Activated effector memory CD4-positive, alpha-beta T cell treated with Interleukin-2 at 50 U/mL for 16 hours (primary cell): Measurements from ENCODE around the gene GALNTL6.

Experiments
- DNase-seq: peaks from one replicate; pipeline ENCODE4 v3.0.0-alpha.2; 2020

GALNTL6 gene

DNA sequence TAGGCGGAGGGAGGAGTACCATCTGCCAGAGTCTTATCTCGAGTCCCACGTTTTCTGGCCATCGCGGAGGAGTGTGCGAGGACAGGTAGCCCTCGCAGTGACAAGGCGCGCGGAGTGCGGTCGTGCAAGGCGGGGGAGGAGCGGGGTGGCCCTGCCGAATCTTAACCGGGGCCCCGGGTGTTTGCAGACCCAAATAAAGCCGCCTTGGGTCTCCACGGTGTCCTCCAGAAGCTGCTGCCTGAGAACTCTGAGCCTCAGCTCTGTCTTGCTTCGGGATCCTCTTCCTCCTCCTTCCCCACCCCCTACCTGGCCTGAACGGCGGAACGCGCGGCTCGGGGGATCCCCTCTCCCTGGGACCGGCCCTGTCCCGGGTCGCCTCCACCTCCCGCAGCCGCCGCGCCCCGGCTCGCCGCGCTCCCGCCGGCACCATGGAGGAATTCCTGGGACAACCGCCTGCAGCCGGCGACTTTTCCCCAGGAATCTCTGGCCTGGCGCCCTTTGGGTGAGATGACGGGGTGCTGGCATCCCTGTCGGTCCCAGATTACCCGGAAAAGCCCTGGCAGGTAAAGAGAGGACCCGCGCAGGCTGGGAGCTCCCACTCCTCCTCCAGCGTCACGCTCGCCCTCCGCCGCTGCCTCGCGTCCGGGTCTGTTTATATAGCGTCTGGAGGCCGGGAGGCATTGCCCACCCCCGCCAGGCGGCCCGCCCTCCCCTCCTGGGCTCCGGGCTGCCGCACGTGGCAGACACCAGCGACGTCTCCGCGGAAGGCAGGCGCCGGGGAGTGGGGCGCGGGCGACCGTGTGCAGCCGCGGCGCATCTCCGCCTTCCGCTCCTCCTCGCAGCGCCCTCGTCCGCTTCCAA is at the start of gene GALNTL6:
Gene GALNTL6, plus strand, starts transcription at position 740 of the 861 bp plus-strand sequence.
- no peak for DNase-seq

DNA sequence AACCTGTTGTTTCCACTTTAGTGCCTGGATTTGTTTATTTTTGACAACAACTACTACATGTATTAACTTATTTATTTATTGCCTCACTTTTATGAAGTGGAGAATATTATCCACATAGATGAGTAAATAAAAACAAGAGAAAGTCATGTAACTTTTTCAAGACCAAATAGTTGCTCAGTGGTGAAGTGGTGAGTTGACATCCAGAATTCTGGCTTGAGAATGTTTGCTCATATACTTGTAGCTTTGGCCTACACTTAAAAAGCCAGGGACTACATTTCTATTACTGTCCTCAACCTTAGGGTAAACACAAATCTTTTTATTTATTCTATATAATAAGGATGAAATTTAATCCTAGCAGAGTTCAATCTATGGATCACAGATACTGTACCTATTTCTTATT is 47.7 kb upstream of the GALNTL6 start:
- no peak for DNase-seq

DNA sequence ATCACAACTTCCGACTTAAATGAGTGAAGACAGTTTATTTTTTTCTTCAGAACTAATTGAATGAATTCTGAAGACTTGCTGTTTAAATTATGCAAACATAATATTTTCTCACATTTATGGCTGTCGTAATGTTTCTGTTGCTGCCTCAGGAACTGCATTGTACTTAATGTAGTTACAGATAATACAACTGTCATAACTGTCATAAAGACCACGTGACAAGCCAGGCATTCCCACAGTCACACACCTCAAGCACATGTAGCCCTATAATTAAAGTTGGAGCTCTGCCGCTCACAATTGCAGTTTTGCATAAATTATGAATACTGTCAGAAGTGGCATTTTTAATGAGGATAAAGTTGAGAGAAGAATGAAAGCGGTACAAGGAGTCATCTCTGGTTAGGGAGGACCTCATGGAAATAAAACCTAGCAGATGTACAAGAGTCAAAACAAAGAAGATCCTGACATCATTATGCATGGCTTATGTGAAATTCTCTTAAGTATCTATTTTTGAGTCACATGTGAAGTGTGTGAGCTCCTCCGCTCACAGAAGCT is 38.5 kb upstream of the GALNTL6 start:
- DNase-seq: no peak

GRCh38 chr4:171779301-171779700 is 33.9 kb upstream of the GALNTL6 start:
- DNase-seq: no peak

GRCh38 chr4:171785388-171785787 is 27.8 kb upstream of the GALNTL6 start:
- no peak for DNase-seq

- no peak for DNase-seq
Measured at GRCh38 chr4:171793723-171794122, 19.5 kb upstream of the GALNTL6 start.

DNA sequence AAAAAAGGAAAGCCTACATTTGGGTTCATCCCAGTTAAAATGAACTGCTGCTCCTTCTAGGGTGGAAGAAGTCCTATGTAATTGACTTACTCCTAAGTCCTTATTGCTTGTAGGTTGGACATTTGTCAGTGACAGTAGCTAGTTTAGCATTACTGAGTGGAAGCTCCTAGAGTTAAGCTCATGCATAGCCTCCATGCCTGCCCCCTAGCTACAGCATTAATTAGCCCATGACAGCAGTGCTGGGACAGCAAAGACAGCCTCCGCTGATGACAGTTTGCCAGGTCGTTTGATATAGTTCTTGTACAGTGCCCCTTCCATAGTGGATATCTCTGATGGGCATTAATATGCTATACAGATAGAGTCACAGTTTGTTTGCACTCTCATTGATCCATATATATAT is 18.7 kb upstream of the GALNTL6 start:
- DNase-seq: no peak

GRCh38 chr4:171809854-171810253 is 3.4 kb upstream of the GALNTL6 start:
- DNase-seq: no peak

DNA sequence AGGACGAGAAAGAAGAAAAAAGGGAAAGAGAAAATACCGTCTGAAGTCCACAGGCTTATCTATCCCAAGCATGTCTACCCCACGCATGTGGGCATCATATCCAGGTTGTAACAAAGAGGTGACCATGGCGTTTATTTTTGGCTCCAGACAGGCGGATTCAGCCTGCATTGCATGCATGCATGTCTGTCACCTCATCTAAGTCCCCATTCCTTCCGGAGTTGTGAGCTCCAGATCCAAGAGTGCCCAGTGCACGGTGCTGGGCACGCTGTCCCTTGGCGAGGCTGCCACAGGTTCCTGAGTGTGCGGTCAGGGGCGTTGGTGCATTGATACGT is 905 bp upstream of the GALNTL6 start:
- no peak for DNase-seq

DNA sequence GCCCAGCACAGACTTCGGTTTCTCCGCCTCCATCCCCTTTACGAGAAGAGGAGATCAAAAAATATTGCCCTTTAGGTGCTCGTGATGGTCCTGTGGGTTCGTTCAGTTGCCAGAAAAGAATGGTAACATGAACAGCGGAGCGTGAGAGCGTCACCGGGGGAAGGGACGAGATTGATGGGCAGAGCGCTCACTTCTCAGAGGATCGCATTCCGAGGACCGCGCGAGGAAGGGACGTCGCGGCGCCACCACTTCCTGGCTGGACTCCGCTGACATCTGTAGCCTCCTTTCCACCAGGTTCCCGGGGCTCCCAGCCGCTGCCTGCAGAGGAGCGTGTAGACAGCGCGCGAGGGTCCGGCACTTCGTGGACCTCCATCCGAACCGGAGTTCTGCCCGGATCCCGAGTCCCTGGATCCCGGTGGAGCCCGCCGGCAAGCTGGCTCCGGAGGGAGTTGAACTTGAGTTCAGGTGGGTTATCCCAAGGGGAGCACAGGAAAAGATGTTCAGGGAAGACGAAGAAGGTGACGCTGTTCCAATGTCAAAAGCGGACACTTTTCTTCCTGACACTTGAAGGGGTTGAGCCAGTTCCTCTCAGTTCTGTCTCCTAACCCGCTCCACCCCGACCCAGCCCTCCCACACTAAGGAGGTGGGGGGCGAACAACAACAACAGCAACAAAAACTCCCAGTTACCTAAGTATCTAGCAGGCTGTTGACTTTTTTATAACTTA is 484 bp downstream of the GALNTL6 start:
- no peak for DNase-seq

DNA sequence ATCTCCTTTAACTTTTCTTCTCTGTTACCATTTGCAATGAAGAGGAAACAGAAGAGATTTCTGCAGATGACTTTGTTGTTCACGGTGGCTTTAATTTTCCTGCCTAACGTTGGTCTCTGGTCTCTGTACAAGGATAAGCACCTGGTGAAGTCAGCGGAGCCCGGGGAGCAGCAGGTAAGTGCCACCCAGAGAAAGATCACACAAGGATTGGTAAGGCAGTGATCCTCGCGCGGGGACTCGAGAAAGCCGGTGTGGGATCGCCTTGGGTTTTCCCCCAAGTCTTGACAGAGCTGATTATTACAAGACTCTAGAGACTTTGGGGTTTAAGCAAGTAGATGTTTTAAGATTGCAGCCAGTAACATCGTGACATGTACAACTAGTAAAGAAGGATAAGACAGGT is 1.3 kb downstream of the GALNTL6 start:
- DNase-seq: no peak

DNA sequence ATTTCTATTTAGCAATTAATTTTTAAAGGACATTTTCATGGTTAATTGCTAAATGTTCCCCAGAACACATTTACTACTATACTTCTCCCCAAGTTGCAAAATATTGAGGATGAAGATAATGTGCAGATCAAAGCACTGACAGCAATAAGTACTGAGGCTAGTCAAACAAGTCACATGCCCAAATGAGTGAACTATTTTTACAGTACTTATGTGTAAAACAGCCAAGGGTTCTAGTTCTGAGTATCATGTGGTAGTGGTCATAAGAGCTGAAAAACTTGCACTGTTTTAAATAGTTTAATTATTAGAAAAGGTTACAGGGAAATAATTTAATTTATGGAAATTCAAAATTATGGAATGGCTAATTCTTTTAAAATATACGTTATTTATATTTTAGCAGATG is 3.8 kb downstream of the GALNTL6 start:
- DNase-seq: no peak

DNA sequence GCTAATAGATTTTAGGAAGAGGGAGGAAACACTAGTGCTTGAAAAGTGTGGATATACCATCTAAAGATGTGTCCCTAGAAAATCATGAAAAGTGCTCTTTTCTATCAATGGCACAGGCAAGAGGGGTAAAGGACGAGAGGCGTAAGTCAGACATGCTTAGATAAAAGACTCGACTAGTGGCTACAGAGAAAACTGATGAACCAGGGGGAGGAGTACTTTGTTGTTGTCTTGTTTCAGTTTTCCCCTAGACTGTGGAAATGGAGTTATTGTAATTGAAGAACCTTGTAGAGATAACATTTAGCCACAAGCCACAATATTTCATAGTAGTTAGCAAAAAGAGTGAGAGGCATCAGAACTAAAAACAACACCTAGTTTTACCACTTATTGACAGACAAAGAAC is 21.4 kb downstream of the GALNTL6 start:
- DNase-seq: no peak

GRCh38 chr4:171843456-171843855 is 30.3 kb downstream of the GALNTL6 start:
- DNase-seq: no peak

- no peak for DNase-seq
Measured at GRCh38 chr4:171846232-171846631, 33.0 kb downstream of the GALNTL6 start.

- DNase-seq: no peak
Measured at GRCh38 chr4:171846893-171847292, 33.7 kb downstream of the GALNTL6 start.

GRCh38 chr4:171847751-171848150 is 34.5 kb downstream of the GALNTL6 start:
- no peak for DNase-seq

GRCh38 chr4:171849686-171850222 is 36.5 kb downstream of the GALNTL6 start:
- DNase-seq: no peak

DNA sequence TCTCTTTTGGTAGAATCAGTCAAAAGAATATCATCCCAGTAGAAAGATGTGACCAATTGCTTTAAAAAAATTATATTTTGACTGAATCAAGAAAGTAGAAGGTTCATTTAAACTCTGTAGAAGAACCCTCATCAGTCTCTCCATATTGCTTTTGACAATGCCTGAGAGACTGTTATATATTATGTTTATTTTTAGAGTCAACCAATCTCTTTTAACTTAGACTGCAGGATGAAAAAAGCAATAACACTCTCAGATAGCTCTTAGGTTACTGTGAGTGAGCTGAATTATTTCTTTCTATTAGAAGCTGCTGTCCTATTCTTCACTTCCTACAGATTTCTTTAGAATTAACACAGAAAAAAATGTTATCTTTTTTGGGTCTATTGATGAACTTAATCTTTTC is 38.1 kb downstream of the GALNTL6 start:
- DNase-seq: no peak

GRCh38 chr4:171857302-171858012 is 44.3 kb downstream of the GALNTL6 start:
- no peak for DNase-seq

DNA sequence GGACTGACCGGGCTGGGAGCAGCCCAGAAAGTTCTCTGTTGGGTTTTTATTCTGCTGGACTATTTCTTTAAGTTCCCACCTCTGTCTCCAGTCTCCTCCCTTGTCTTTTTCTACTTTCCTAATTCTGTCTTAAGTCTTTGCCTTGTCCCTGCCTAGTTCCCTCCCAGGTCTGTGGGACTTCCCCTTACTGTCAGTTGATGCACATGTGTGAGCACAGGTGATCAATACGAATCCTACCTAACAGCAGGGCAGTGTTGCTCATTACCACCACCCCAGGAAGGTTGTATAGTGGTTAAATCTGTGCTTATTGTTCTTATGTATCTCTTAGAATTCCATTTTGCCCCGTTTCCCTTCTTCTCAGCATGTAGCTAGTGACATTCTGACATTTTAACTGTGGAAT is 62.1 kb downstream of the GALNTL6 start:
- DNase-seq: no peak

DNA sequence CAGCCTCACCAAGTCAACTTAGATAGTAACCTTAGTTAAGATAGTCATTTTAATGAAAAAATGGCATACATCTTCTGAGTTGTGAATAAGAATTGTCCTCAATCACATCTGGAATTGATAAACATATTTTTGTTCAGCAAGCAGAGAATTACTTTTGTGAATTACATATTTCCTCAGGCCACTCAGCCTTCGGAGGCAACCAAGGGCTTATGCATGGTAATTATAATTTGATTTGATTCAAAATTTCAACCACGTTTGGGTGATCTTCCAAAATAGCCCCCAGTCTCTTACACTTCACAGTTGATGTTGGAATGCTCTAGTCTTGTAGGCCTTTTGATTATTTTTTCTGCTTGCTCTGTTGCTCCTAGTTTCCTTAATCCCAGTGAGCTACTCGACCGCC is 63.4 kb downstream of the GALNTL6 start:
- DNase-seq: no peak

DNA sequence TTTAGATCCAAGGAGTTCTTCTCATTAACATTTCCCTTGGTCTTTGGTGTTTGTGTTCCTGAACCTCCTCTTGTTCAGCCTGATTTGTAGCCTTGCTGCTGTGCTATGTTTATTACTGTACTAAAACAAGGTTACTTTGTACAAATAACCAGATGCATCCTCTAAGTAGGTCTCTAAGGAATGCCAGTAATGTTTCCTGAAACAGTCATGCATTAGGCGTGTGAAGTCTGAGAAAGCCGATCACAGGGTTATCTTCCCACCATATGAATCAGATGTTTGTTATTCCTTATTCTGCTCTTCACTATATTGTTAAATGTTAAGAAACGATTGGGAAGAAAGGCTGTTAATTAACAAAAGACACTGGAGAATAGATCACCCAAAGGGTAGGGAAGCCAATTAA is 66.9 kb downstream of the GALNTL6 start:
- no peak for DNase-seq
